IMR-90 (cell line): ENCODE measurements around the gene SNX32. TPM values are rescaled to one million over a fixed set of nuclear protein-coding genes. Genes with fewer than 3 reads are reported as not detected.
A peak's percentile ranks its signal among the peaks of the same experiment; 100 is the strongest.

ENCODE experiments used
- ATAC-seq: fragments of 200-7000 bp; cut with Tn5 transposase; 2 replicates; pipeline ENCODE4 v1.9.1; 2020; ENCODE audit warnings: low read depth, mild to moderate bottlenecking, moderate library complexity
- BruUV-seq: library from RNA; stranded (reverse); fragments of 400-500 nt; replicated peaks from 2 replicates; lab custom pipeline; 2021; lab: Mats Ljungman, UMichigan
- CTCF ChIA-PET: fragments of 300-600 bp; formaldehyde crosslinking; extraction: SDS; loops from one replicate; lab custom pipeline; 2021; ENCODE audit warnings: antibody characterized with exemption; lab: Yijun Ruan, JAX
- POLR2A ChIA-PET: fragments of 300-600 bp; sonication (Branson Sonifier 250); formaldehyde crosslinking; loops from one replicate; lab custom pipeline; 2022; ENCODE audit warnings: antibody characterized with exemption; ENCODE audit not compliant: unreplicated experiment; lab: Charles Lee
- DNase-seq: peaks from one replicate; pipeline ENCODE4 v3.0.0; 2013
- H2AFZ ChIP-seq: replicated peaks from 2 replicates; pipeline ENCODE3; 2013; ENCODE audit warnings: low read length, mild to moderate bottlenecking; ENCODE audit not compliant: poor library complexity
- H2AK5ac ChIP-seq: 2 replicates; pipeline ENCODE4 v1.6.1; 2013; ENCODE audit warnings: low read depth, low read length, inconsistent platforms
- H2AK9ac ChIP-seq: replicated peaks from 2 replicates; pipeline ENCODE3; 2013; ENCODE audit warnings: mild to moderate bottlenecking, low read depth, low read length, moderate library complexity; ENCODE audit not compliant: poor library complexity
- H2BK120ac ChIP-seq: 2 replicates; pipeline ENCODE4 v1.6.1; 2013; ENCODE audit warnings: low read depth, low read length, inconsistent platforms
- H2BK15ac ChIP-seq: 3 replicates; pipeline ENCODE4 v1.6.1; 2013; ENCODE audit warnings: low read depth, low read length, inconsistent platforms
- H2BK20ac ChIP-seq: 2 replicates; pipeline ENCODE4 v1.6.1; 2013; ENCODE audit warnings: low read depth, mild to moderate bottlenecking, inconsistent platforms, low read length, moderate library complexity
- H2BK5ac ChIP-seq: 2 replicates; pipeline ENCODE4 v1.6.1; 2013; ENCODE audit warnings: mild to moderate bottlenecking, low read depth, low read length, inconsistent platforms; ENCODE audit not compliant: poor library complexity, severe bottlenecking
- H3K14ac ChIP-seq: replicated peaks from 2 replicates; pipeline ENCODE4 v1.6.1; 2013; ENCODE audit warnings: low read depth, low read length, inconsistent platforms
- H3K18ac ChIP-seq: 2 replicates; pipeline ENCODE4 v1.6.1; 2013; ENCODE audit warnings: low read depth, low read length, control low read depth
- H3K23ac ChIP-seq: 2 replicates; pipeline ENCODE4 v1.6.1; 2013; ENCODE audit warnings: low read depth, low read length, inconsistent platforms
- H3K27ac ChIP-seq: 2 replicates; pipeline ENCODE4 v1.5.1; 2013; ENCODE audit warnings: mild to moderate bottlenecking, control low read depth, low read length; ENCODE audit not compliant: insufficient read depth
- H3K27me3 ChIP-seq: 2 replicates; pipeline ENCODE4 v1.6.1; 2013; ENCODE audit warnings: low read length; ENCODE audit not compliant: control insufficient read depth, insufficient read depth
- H3K36me3 ChIP-seq: 2 replicates; pipeline ENCODE4 v1.6.1; 2013; ENCODE audit warnings: low read length, mixed read lengths; ENCODE audit not compliant: control insufficient read depth, insufficient read depth
- H3K4ac ChIP-seq: 2 replicates; pipeline ENCODE4 v1.6.1; 2013; ENCODE audit warnings: low read depth, low read length, inconsistent platforms
- H3K4me1 ChIP-seq: 2 replicates; pipeline ENCODE4 v1.6.1; 2013; ENCODE audit warnings: low read length, mixed read lengths; ENCODE audit not compliant: control insufficient read depth, insufficient read depth
- H3K4me2 ChIP-seq: 2 replicates; pipeline ENCODE4 v1.6.1; 2013; ENCODE audit warnings: low read depth, mild to moderate bottlenecking, control low read depth, low read length, moderate library complexity
- H3K4me3 ChIP-seq: 2 replicates; pipeline ENCODE4 v1.5.1; 2013; ENCODE audit warnings: low read depth, mild to moderate bottlenecking, control low read depth, low read length, moderate library complexity; ENCODE audit not compliant: insufficient read depth
- H3K56ac ChIP-seq: 2 replicates; pipeline ENCODE4 v1.6.1; 2013; ENCODE audit warnings: low read length, inconsistent platforms; ENCODE audit not compliant: insufficient read depth; ENCODE audit errors: extremely low read depth
- H3K79me1 ChIP-seq, 2 experiments: 2 replicates each; pipeline ENCODE4 v1.6.1; 2013; ENCODE audit warnings: low read length in 2 of 2, inconsistent platforms in 1 of 2, low read depth in 1 of 2
- H3K9ac ChIP-seq: 2 replicates; pipeline ENCODE4 v1.6.1; 2013; ENCODE audit warnings: low read depth, low read length, control low read depth
- H3K9me1 ChIP-seq: 2 replicates; pipeline ENCODE4 v1.6.1; 2013; ENCODE audit warnings: low read length, inconsistent platforms; ENCODE audit not compliant: insufficient read depth
- H3K9me3 ChIP-seq: 2 replicates; pipeline ENCODE4 v1.6.1; 2013; ENCODE audit warnings: low read length; ENCODE audit not compliant: control insufficient read depth, insufficient read depth
- H4K20me1 ChIP-seq: 2 replicates; pipeline ENCODE4 v1.6.1; 2013; ENCODE audit warnings: low read length, inconsistent platforms; ENCODE audit not compliant: insufficient read depth
- H4K5ac ChIP-seq: 2 replicates; pipeline ENCODE4 v1.6.1; 2013; ENCODE audit warnings: mild to moderate bottlenecking, low read depth, low read length, control low read depth
- H4K8ac ChIP-seq, 2 experiments: 2 replicates each; pipeline ENCODE4 v1.6.1; 2013; ENCODE audit warnings: low read depth in 2 of 2, low read length in 2 of 2, control low read depth in 1 of 2, inconsistent platforms in 1 of 2
- H4K91ac ChIP-seq: 2 replicates; pipeline ENCODE4 v1.6.1; 2013; ENCODE audit warnings: low read depth, low read length, inconsistent platforms; ENCODE audit not compliant: insufficient read depth
- BHLHE40 ChIP-seq: fragments of 150-350 bp; IDR thresholded peaks from 2 replicates; pipeline ENCODE4 v1.6.1; 2016; ENCODE audit warnings: mild to moderate bottlenecking, low read depth, low read length
- CEBPB ChIP-seq: IDR thresholded peaks from 2 replicates; pipeline ENCODE4 v1.6.1; 2012; ENCODE audit warnings: low read depth, low read length, improper control_type of control experiment
- CHD1 ChIP-seq: IDR thresholded peaks from 2 replicates; pipeline ENCODE4 v1.6.1; 2012; ENCODE audit warnings: low read depth, low read length, improper control_type of control experiment
- FOS ChIP-seq: fragments of 150-350 bp; IDR thresholded peaks from 2 replicates; pipeline ENCODE4 v1.6.1; 2016; ENCODE audit warnings: low read depth, low read length
- MAFK ChIP-seq: IDR thresholded peaks from 2 replicates; pipeline ENCODE4 v1.6.1; 2012; ENCODE audit warnings: low read depth, low read length, improper control_type of control experiment
- MAZ ChIP-seq: IDR thresholded peaks from 2 replicates; pipeline ENCODE4 v1.6.1; 2012; ENCODE audit warnings: low read depth, mild to moderate bottlenecking, low read length, improper control_type of control experiment, moderate library complexity, borderline replicate concordance
- MXI1 ChIP-seq: IDR thresholded peaks from 2 replicates; pipeline ENCODE4 v1.6.1; 2012; ENCODE audit warnings: low read depth, mild to moderate bottlenecking, low read length, moderate library complexity, borderline replicate concordance
- NFE2L2 ChIP-seq: fragments of 150-350 bp; IDR thresholded peaks from 2 replicates; pipeline ENCODE4 v1.6.1; 2016; ENCODE audit warnings: low read depth, mild to moderate bottlenecking, low read length
- POLR2A ChIP-seq: IDR thresholded peaks from 2 replicates; pipeline ENCODE4 v1.6.1; 2012; ENCODE audit warnings: mild to moderate bottlenecking, low read depth, low read length
- RAD21 ChIP-seq: IDR thresholded peaks from 2 replicates; pipeline ENCODE4 v1.6.1; 2012; ENCODE audit warnings: low read length, improper control_type of control experiment
- RCOR1 ChIP-seq: IDR thresholded peaks from 2 replicates; pipeline ENCODE4 v1.6.1; 2012; ENCODE audit warnings: mild to moderate bottlenecking, low read length, improper control_type of control experiment; ENCODE audit not compliant: insufficient replicate concordance
- RFX5 ChIP-seq: IDR thresholded peaks from 2 replicates; pipeline ENCODE4 v1.8.0; 2012; ENCODE audit warnings: low read depth, mild to moderate bottlenecking, low read length, moderate library complexity
- SMC3 ChIP-seq: fragments of 150-350 bp; IDR thresholded peaks from 2 replicates; pipeline ENCODE4 v1.6.1; 2016; ENCODE audit warnings: low read depth, mild to moderate bottlenecking, antibody characterized with exemption, low read length, moderate library complexity
- WGBS, 2 experiments: methylation state at CpG; one replicate each; pipeline versions ENCODE4 v1.1.5 to v1.1.7; 2013; ENCODE audit warnings: missing lambda C conversion rate in 2 of 2; ENCODE audit not compliant: insufficient read length in 1 of 2; ENCODE audit errors: extremely low coverage in 2 of 2; 5-methylcytosine and 5-hydroxymethylcytosine counted together
- dilution Hi-C: fragments of 300-500 bp; cut with HindIII; formaldehyde crosslinking; loops from one replicate; pipeline ENCODE4 v1.14.3; 2018; ENCODE audit warnings: low sequenced_read_pairs; ENCODE audit not compliant: unreplicated experiment
- in situ Hi-C: fragments of 300-500 bp; cut with MboI; formaldehyde crosslinking; loops from 3 replicates; pipeline ENCODE4 v1.14.3; 2019; ENCODE audit warnings: low sequenced_read_pairs, inconsistent platforms, mixed read lengths
- intact Hi-C: fragments of 100-400 bp; cut with micrococcal nuclease; formaldehyde crosslinking; loops from 2 replicates; pipeline ENCODE4 v1.10.0; 2022
- polyA plus RNA-seq, 3 experiments: library from polyadenylated mRNA; depleted of rRNA; stranded (reverse); fragments of >200 nt; gene quantifications; 2 replicates each; pipeline ENCODE4 v1.2.3, GENCODE V29; 2012; ENCODE audit warnings: low replicate concordance in 1 of 3
- total RNA-seq: library from RNA; depleted of rRNA; stranded (reverse); fragments of >200 nt; gene quantifications from 2 replicates; pipeline ENCODE4 v1.2.3, GENCODE V29; 2012
- TF ChIP-seq, protein P1 (sequence below): fragments of 150-350 bp; IDR thresholded peaks from 2 replicates; pipeline ENCODE4 v1.6.1; 2016; ENCODE audit warnings: low read depth, mild to moderate bottlenecking, low read length, moderate library complexity, borderline replicate concordance
- TF ChIP-seq, protein P2 (sequence below): fragments of 150-350 bp; IDR thresholded peaks from 2 replicates; pipeline ENCODE4 v1.6.1; 2017; ENCODE audit warnings: mild to moderate bottlenecking, antibody characterized with exemption, low read length, low read depth
- TF ChIP-seq, protein P3 (sequence below): conservative IDR thresholded peaks from 2 replicates; pipeline ENCODE4 v1.5.1; 2012; ENCODE audit warnings: mild to moderate bottlenecking, low read depth, low read length, improper control_type of control experiment

SNX32 gene
- total and polyA plus RNA-seq, 2 of the 4 experiments (the other 2 are of a cell fraction) = 0.36 to 0.79 TPM

DNA sequence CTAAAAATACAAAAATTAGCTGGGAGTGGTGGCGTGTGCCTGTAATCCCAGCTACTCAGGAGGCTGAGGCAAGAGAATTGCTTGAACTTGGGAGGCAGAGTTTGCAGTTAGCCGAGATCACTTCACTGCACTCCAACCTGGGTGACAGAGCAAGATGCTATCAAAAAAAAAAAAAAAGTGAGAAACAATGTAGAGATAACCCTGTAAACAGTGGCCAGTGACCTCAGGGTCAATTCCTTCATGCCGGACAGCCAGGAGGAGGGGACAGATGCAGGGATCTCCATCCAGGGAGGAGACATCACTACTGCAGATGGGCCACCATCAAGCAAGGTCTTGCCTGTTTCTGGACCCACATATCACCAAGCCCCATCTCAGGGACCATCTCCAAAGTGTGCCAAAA, 14.0 kb downstream of the SNX32 start:
- POLR2A ChIA-PET = interaction anchor here (1.3 kb wide), 1 partner anchor 11 kb away, joined by 3 read pairs; no protein-coding TSS in a partner anchor
- Histone ChIP-seq H4K8ac (no peak overlapping the region), H2BK20ac (no peak overlapping the region), H4K91ac (no peak overlapping the region), H4K5ac (no peak overlapping the region), H3K9me1 (peaks cover 4% of the 10 kb centered on the region; the same call in 1 of the 2 replicates), H2AFZ (no peak overlapping the region), H3K79me1 (peaks cover 0 to 17% of the 10 kb centered on the region in 2 experiments; a peak in 2 of 4 replicates), H3K27ac (no peak overlapping the region), H3K14ac (no peak overlapping the region), H2AK9ac (peak overlapping the region; percentile 65), H4K20me1 (peaks cover 28% of the 10 kb centered on the region), H3K27me3 (no peaks in the 10 kb centered on the region), H3K4me2 (no peak overlapping the region), H3K18ac (no peak overlapping the region), H2BK120ac (no peak overlapping the region), H3K4me1 (no peaks in the 10 kb centered on the region; the same call in 1 of the 2 replicates), H2BK5ac (no peak overlapping the region), H3K56ac (no peak overlapping the region), H3K4ac (no peak overlapping the region), H3K36me3 (peaks cover 21% of the 10 kb centered on the region), H3K9ac (no peak overlapping the region), H2BK15ac (no peak overlapping the region), H2AK5ac (no peak overlapping the region), H3K9me3 (no peaks in the 10 kb centered on the region), H3K23ac (no peak overlapping the region), H3K4me3 (no peak overlapping the region)
- in situ Hi-C loops (no loop called here), intact Hi-C loops (no loop called here), dilution Hi-C loops (no loop called here)
- ATAC-seq (no peak), DNase-seq (no peak)
- no CpG with 5 or more reads among the region's 3 CpGs for WGBS, 2 experiments
- no peak for TF ChIP-seq POLR2A
- TF ChIP-seq, protein P1, sequence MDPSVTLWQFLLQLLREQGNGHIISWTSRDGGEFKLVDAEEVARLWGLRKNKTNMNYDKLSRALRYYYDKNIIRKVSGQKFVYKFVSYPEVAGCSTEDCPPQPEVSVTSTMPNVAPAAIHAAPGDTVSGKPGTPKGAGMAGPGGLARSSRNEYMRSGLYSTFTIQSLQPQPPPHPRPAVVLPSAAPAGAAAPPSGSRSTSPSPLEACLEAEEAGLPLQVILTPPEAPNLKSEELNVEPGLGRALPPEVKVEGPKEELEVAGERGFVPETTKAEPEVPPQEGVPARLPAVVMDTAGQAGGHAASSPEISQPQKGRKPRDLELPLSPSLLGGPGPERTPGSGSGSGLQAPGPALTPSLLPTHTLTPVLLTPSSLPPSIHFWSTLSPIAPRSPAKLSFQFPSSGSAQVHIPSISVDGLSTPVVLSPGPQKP = no peak
- no peak for TF ChIP-seq FOS
- no peak for TF ChIP-seq CHD1
- no peak for TF ChIP-seq SMC3
- no peak for TF ChIP-seq BHLHE40
- TF ChIP-seq, protein P2, sequence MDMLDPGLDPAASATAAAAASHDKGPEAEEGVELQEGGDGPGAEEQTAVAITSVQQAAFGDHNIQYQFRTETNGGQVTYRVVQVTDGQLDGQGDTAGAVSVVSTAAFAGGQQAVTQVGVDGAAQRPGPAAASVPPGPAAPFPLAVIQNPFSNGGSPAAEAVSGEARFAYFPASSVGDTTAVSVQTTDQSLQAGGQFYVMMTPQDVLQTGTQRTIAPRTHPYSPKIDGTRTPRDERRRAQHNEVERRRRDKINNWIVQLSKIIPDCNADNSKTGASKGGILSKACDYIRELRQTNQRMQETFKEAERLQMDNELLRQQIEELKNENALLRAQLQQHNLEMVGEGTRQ = no peak
- no peak for TF ChIP-seq MAZ
- TF ChIP-seq CEBPB = no peak
- no peak for TF ChIP-seq RAD21
- TF ChIP-seq, protein P3, sequence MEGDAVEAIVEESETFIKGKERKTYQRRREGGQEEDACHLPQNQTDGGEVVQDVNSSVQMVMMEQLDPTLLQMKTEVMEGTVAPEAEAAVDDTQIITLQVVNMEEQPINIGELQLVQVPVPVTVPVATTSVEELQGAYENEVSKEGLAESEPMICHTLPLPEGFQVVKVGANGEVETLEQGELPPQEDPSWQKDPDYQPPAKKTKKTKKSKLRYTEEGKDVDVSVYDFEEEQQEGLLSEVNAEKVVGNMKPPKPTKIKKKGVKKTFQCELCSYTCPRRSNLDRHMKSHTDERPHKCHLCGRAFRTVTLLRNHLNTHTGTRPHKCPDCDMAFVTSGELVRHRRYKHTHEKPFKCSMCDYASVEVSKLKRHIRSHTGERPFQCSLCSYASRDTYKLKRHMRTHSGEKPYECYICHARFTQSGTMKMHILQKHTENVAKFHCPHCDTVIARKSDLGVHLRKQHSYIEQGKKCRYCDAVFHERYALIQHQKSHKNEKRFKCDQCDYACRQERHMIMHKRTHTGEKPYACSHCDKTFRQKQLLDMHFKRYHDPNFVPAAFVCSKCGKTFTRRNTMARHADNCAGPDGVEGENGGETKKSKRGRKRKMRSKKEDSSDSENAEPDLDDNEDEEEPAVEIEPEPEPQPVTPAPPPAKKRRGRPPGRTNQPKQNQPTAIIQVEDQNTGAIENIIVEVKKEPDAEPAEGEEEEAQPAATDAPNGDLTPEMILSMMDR = no peak
- TF ChIP-seq MAFK = no peak
- TF ChIP-seq MXI1 = no peak
- no peak for TF ChIP-seq NFE2L2
- TF ChIP-seq RFX5 = no peak
- no peak for TF ChIP-seq RCOR1
- no TSS peak for BruUV-seq
- CTCF ChIA-PET = no interaction called here
